ENCODE measurements around the gene PEAK1.

PEAK1 gene

GRCh38 chr15:77052556-77052955 lies 367.3 kb downstream of the PEAK1 start:
- no peak for DNase-seq (ENCODE audit: low read depth)
- H3K4me3 ChIP-seq (ENCODE audit: control insufficient read depth, low read depth, low read length), result no peak overlapping the region
- no peak for TF ChIP-seq CTCF (conservative IDR thresholded peaks at IDR 0.05; ENCODE audit: control insufficient read depth, insufficient read depth, low read depth, low read length)
